ENCODE data around the gene DNAH12. TPM values are rescaled to one million over a fixed set of nuclear protein-coding genes. Genes with fewer than 3 reads are reported as not detected.

Gene DNAH12
- 0.03 and 0.05 TPM in 2 replicates for polyA plus RNA-seq (2012; rRNA removed)
- 0.01 and 0.05 TPM in 2 replicates for polyA plus RNA-seq (2012; cell fraction: cytosol; rRNA removed)
- polyA plus RNA-seq (2012; cell fraction: nucleus; rRNA removed): 0.13 and 0.28 TPM in 2 replicates

DNA sequence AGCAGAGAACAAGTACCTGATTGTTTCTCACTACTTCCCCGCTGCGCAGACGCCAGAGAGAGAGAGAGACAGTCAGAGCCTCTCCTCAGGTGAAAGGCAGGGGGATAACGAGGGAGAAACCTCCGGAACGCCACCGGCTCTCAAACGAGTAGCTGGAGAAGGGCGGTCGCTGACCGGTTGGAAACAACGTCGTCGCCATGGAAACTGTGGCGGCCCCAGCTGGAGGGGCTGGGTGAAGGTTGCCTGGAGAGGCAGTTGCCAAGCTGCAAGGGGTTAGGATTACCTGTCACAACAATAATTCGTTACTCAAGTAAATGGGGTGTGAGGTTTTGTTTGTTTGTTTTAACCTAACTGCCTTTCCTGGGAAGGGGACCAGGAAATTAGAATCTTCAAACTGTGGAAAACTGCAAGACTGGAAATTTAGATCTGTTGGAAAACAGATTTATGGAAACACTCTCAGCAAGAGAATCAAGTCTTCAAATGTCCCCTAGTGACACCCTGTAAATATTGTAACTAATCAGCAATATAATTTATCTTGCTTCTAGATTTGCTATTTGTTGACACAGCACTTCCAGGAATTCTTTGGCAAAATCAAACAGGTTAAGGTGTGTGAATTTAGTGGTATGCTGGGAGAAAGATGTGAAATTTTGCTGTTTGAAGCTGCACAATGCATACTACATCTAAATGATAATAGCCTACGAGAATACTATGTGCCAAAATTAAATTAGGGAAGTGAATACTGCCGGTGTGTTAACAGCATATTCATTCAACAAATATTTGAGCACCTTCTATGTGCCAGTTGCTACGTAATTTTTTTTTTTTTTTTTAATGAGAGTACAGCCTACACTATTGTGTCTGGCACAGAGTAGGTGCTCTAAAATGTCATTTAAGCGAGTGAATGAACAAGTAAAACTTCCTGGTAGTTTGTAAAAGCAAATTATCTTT, at the start of gene DNAH12:
TSS of gene DNAH12 (minus strand) at position 164 of the 945 bp plus-strand sequence. CDS start 1,474 bp downstream, outside the sequence.
- H3K27ac ChIP-seq (ENCODE audit: low read depth in 2 of 2, low read length in 1 of 2): no peak within 1 kb of the TSS
- H2AFZ ChIP-seq (ENCODE audit: low read depth): peak within 1 kb of the TSS; percentile 69; the same call in 1 of the 2 replicates
- TF ChIP-seq TCF12 (IDR thresholded peaks at IDR 0.05): no peak
- TF ChIP-seq SMC3 (IDR thresholded peaks at IDR 0.05; ENCODE audit: low read depth, low read length): no peak
- no peak for TF ChIP-seq EZH2phosphoT487 (IDR thresholded peaks at IDR 0.05; ENCODE audit: borderline replicate concordance, low read depth)
- no peak for TF ChIP-seq NFIC (IDR thresholded peaks at IDR 0.05; ENCODE audit: borderline replicate concordance)
- no peak for TF ChIP-seq POLR2AphosphoS5 (IDR thresholded peaks at IDR 0.05; ENCODE audit: low read depth, low read length)
- TF ChIP-seq CHD2 (IDR thresholded peaks at IDR 0.05; ENCODE audit: low read length, partially characterized antibody): no peak
- TF ChIP-seq ELF1 (IDR thresholded peaks at IDR 0.05): no peak
- no peak for TF ChIP-seq NRF1 (IDR thresholded peaks at IDR 0.05; ENCODE audit: low read depth, low read length)
- TF ChIP-seq GATA2 (CRISPR knock-in tag; IDR thresholded peaks at IDR 0.05): no peak
- TF ChIP-seq EP300 (IDR thresholded peaks at IDR 0.05; ENCODE audit: borderline replicate concordance in 1 of 2, low read depth in 1 of 2, low read length in 1 of 2): no peak
- TF ChIP-seq MXI1 (IDR thresholded peaks at IDR 0.05; ENCODE audit: low read depth, low read length): no peak; the same call in 1 of the 2 replicates
- no peak for TF ChIP-seq MAX (IDR thresholded peaks at IDR 0.05; ENCODE audit: low read depth)
- no peak for TF ChIP-seq RFX5 (IDR thresholded peaks at IDR 0.05; ENCODE audit: low read length)
- no peak for TF ChIP-seq RAD21 (IDR thresholded peaks at IDR 0.05; ENCODE audit: low read length)
- TF ChIP-seq, protein P1, sequence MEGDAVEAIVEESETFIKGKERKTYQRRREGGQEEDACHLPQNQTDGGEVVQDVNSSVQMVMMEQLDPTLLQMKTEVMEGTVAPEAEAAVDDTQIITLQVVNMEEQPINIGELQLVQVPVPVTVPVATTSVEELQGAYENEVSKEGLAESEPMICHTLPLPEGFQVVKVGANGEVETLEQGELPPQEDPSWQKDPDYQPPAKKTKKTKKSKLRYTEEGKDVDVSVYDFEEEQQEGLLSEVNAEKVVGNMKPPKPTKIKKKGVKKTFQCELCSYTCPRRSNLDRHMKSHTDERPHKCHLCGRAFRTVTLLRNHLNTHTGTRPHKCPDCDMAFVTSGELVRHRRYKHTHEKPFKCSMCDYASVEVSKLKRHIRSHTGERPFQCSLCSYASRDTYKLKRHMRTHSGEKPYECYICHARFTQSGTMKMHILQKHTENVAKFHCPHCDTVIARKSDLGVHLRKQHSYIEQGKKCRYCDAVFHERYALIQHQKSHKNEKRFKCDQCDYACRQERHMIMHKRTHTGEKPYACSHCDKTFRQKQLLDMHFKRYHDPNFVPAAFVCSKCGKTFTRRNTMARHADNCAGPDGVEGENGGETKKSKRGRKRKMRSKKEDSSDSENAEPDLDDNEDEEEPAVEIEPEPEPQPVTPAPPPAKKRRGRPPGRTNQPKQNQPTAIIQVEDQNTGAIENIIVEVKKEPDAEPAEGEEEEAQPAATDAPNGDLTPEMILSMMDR (IDR thresholded peaks at IDR 0.05): no peak
- H3K9ac ChIP-seq: no peak within 1 kb of the TSS
- WGBS (ENCODE audit: low lambda C conversion rate): 31% methylated on average over 20 of the region's 20 CpGs
- H3F3A ChIP-seq (replicated peaks; ENCODE audit: insufficient read depth): peaks cover 4% of the 10 kb centered on the region
- H3K4me3 ChIP-seq (ENCODE audit: low read depth in 2 of 2, low read length in 1 of 2): peak within 1 kb of the TSS in 1 of 2 experiments; percentile 15; a peak in 1 of 4 replicates
- H3K9me2 ChIP-seq: no peaks in the 10 kb centered on the region
- no peaks in the 10 kb centered on the region for H3K27me3 ChIP-seq (ENCODE audit: insufficient read depth)
- POLR2A ChIA-PET: interaction anchor here (1.4 kb wide), 1 partner anchor 11 kb away, joined by 3 read pairs; the partner anchor contains the start of gene PDE12
- DNase-seq: peak; percentile 75
- H3K4me2 ChIP-seq: peak within 1 kb of the TSS; percentile 17; the same call in 1 of the 2 replicates
- H4K20me1 ChIP-seq (ENCODE audit: insufficient read depth): no peaks in the 10 kb centered on the region
- CTCF ChIA-PET: no interaction called here
- H3K36me3 ChIP-seq (replicated peaks in 1 of 2; ENCODE audit: control insufficient read depth in 1 of 2, insufficient read depth in 2 of 2, low read length in 1 of 2): no peaks in the 10 kb centered on the region
- no peaks in the 10 kb centered on the region for H3K79me2 ChIP-seq (ENCODE audit: insufficient read depth)
- no peaks in the 10 kb centered on the region for H3K9me3 ChIP-seq
- H3K4me1 ChIP-seq (ENCODE audit: control insufficient read depth in 1 of 2, insufficient read depth in 2 of 2, low read depth in 1 of 2, low read length in 1 of 2): peaks cover 0 to 4% of the 10 kb centered on the region in 2 experiments; a peak in 1 of 4 replicates
